ENCODE measurements around the gene ACAT1.
"Not testable (repeated sequence)": the region's sequence is repeated elsewhere in the genome, so short reads cannot be mapped to it uniquely, and the experiment has no call there.

ACAT1 gene

GRCh38 chr11:108122166-108122628 is 830 bp downstream of the ACAT1 start:
- peaks cover 5 to 26% (median 18%) of the 10 kb centered on the region in 4 experiments for H3K4me1 ChIP-seq (ENCODE audit: control extremely low read depth in 1 of 4, control insufficient read depth in 4 of 4, insufficient read depth in 4 of 4, low read length in 3 of 4)
- peak overlapping the region in 6 of 7 experiments; percentile 51 to 87 (median 76) for H3K4me3 ChIP-seq (ENCODE audit: control insufficient read depth in 1 of 7, extremely low read depth in 1 of 7, insufficient read depth in 4 of 7, low read depth in 2 of 7, low read length in 6 of 7)
- ChIA-PET CTCF (interaction anchor here (1.4 kb wide), 1 partner anchor 15 kb away, joined by 5 read pairs; no protein-coding TSS in a partner anchor), POLR2A (no interaction called here)
- no peaks in the 10 kb centered on the region for H3K27me3 ChIP-seq (replicated peaks in 2 of 5; ENCODE audit: control insufficient read depth in 4 of 5, insufficient read depth in 5 of 5, low read length in 4 of 5)
- DNase-seq = peak in 1 of 3 donors; percentile 17
- H3K27ac ChIP-seq (ENCODE audit: insufficient read depth in 1 of 2, low read depth in 1 of 2, low read length in 2 of 2, poor library complexity in 1 of 2, severe bottlenecking in 2 of 2) = peak overlapping the region in 1 of 2 experiments; percentile 74
- WGBS (ENCODE audit: insufficient coverage) = 59% methylated on average over 7 of the region's 9 CpGs
- no peaks in the 10 kb centered on the region for H3K36me3 ChIP-seq (ENCODE audit: control insufficient read depth in 4 of 4, insufficient read depth in 4 of 4, low read length in 3 of 4)
- no peaks in the 10 kb centered on the region for H3K9me3 ChIP-seq (ENCODE audit: control extremely low read depth in 1 of 5, control insufficient read depth in 4 of 5, insufficient read depth in 2 of 5, low read depth in 1 of 5, low read length in 4 of 5)

GRCh38 chr11:108125096-108125495 is 3.7 kb downstream of the ACAT1 start:
- ChIA-PET CTCF (interaction anchor here (0.6 to 1.7 kb wide), 3 partner anchors 17 to 52 kb away, joined by 3 read pairs; no protein-coding TSS in a partner anchor), POLR2A (no interaction called here)
- Histone ChIP-seq H3K9me3 (ENCODE audit: control extremely low read depth in 1 of 5, control insufficient read depth in 4 of 5, insufficient read depth in 2 of 5, low read depth in 1 of 5, low read length in 4 of 5) (no peaks in the 10 kb centered on the region), H3K4me3 (ENCODE audit: control insufficient read depth in 1 of 7, extremely low read depth in 1 of 7, insufficient read depth in 4 of 7, low read depth in 2 of 7, low read length in 6 of 7) (no peak overlapping the region), H3K27ac (ENCODE audit: insufficient read depth in 1 of 2, low read depth in 1 of 2, low read length in 2 of 2, poor library complexity in 1 of 2, severe bottlenecking in 2 of 2) (no peak overlapping the region), H3K36me3 (ENCODE audit: control insufficient read depth in 4 of 4, insufficient read depth in 4 of 4, low read length in 3 of 4) (peaks cover 0 to 3% (median 0%) of the 10 kb centered on the region in 4 experiments), H3K4me1 (ENCODE audit: control extremely low read depth in 1 of 4, control insufficient read depth in 4 of 4, insufficient read depth in 4 of 4, low read length in 3 of 4) (peaks cover 5 to 26% (median 18%) of the 10 kb centered on the region in 4 experiments), H3K27me3 (replicated peaks in 2 of 5; ENCODE audit: control insufficient read depth in 4 of 5, insufficient read depth in 5 of 5, low read length in 4 of 5) (no peaks in the 10 kb centered on the region)
- DNase-seq = no peak
- WGBS (ENCODE audit: insufficient coverage) = 93% methylated on average over 5 of the region's 5 CpGs

- H3K36me3 ChIP-seq (ENCODE audit: control insufficient read depth in 4 of 4, insufficient read depth in 4 of 4, low read length in 3 of 4) = peaks cover 0 to 9% (median 2%) of the 10 kb centered on the region in 4 experiments
- H3K27me3 ChIP-seq (replicated peaks in 2 of 5; ENCODE audit: control insufficient read depth in 4 of 5, insufficient read depth in 5 of 5, low read length in 4 of 5) = no peaks in the 10 kb centered on the region
- H3K9me3 ChIP-seq (ENCODE audit: control extremely low read depth in 1 of 5, control insufficient read depth in 4 of 5, insufficient read depth in 2 of 5, low read depth in 1 of 5, low read length in 4 of 5) = no peaks in the 10 kb centered on the region
- ChIA-PET POLR2A (no interaction called here), CTCF (interaction anchor here (2.1 to 3.1 kb wide), 2 partner anchors 10 to 11 kb away, joined by 6 to 18 read pairs; no protein-coding TSS in a partner anchor)
- WGBS (ENCODE audit: insufficient coverage) = no CpG with 5 or more reads among the region's 2 CpGs
- no peak overlapping the region for H3K4me3 ChIP-seq (ENCODE audit: control insufficient read depth in 1 of 7, extremely low read depth in 1 of 7, insufficient read depth in 4 of 7, low read depth in 2 of 7, low read length in 6 of 7)
- no peak for DNase-seq
- no peak overlapping the region for H3K27ac ChIP-seq (ENCODE audit: insufficient read depth in 1 of 2, low read depth in 1 of 2, low read length in 2 of 2, poor library complexity in 1 of 2, severe bottlenecking in 2 of 2)
- H3K4me1 ChIP-seq (ENCODE audit: control extremely low read depth in 1 of 4, control insufficient read depth in 4 of 4, insufficient read depth in 4 of 4, low read length in 3 of 4) = peaks cover 0 to 6% (median 2%) of the 10 kb centered on the region in 4 experiments
Measured at GRCh38 chr11:108128772-108129171, 7.4 kb downstream of the ACAT1 start.

- Histone ChIP-seq H3K27me3 (replicated peaks in 2 of 5; ENCODE audit: control insufficient read depth in 4 of 5, insufficient read depth in 5 of 5, low read length in 4 of 5) (no peaks in the 10 kb centered on the region), H3K9me3 (ENCODE audit: control extremely low read depth in 1 of 5, control insufficient read depth in 4 of 5, insufficient read depth in 2 of 5, low read depth in 1 of 5, low read length in 4 of 5) (no peaks in the 10 kb centered on the region), H3K27ac (ENCODE audit: insufficient read depth in 1 of 2, low read depth in 1 of 2, low read length in 2 of 2, poor library complexity in 1 of 2, severe bottlenecking in 2 of 2) (no peak overlapping the region), H3K4me1 (ENCODE audit: control extremely low read depth in 1 of 4, control insufficient read depth in 4 of 4, insufficient read depth in 4 of 4, low read length in 3 of 4) (no peaks in the 10 kb centered on the region), H3K36me3 (ENCODE audit: control insufficient read depth in 4 of 4, insufficient read depth in 4 of 4, low read length in 3 of 4) (peaks cover 5 to 11% (median 9%) of the 10 kb centered on the region in 4 experiments), H3K4me3 (ENCODE audit: control insufficient read depth in 1 of 7, extremely low read depth in 1 of 7, insufficient read depth in 4 of 7, low read depth in 2 of 7, low read length in 6 of 7) (no peak overlapping the region)
- ChIA-PET POLR2A (no interaction called here), CTCF (interaction anchor here (2.2 kb wide), 1 partner anchor 14 kb away, joined by 6 read pairs; no protein-coding TSS in a partner anchor)
- no peak for DNase-seq
- WGBS (ENCODE audit: insufficient coverage) = no CpG with 5 or more reads among the region's 1 CpG
Measured at GRCh38 chr11:108131993-108132392, 10.6 kb downstream of the ACAT1 start.

GRCh38 chr11:108132993-108133538 is 11.7 kb downstream of the ACAT1 start:
- H3K4me3 ChIP-seq (ENCODE audit: control insufficient read depth in 1 of 7, extremely low read depth in 1 of 7, insufficient read depth in 4 of 7, low read depth in 2 of 7, low read length in 6 of 7); POLR2A ChIA-PET; H3K4me1 ChIP-seq (ENCODE audit: control extremely low read depth in 1 of 4, control insufficient read depth in 4 of 4, insufficient read depth in 4 of 4, low read length in 3 of 4); H3K9me3 ChIP-seq (ENCODE audit: control extremely low read depth in 1 of 5, control insufficient read depth in 4 of 5, insufficient read depth in 2 of 5, low read depth in 1 of 5, low read length in 4 of 5); H3K27me3 ChIP-seq (replicated peaks in 2 of 5; ENCODE audit: control insufficient read depth in 4 of 5, insufficient read depth in 5 of 5, low read length in 4 of 5); H3K27ac ChIP-seq (ENCODE audit: insufficient read depth in 1 of 2, low read depth in 1 of 2, low read length in 2 of 2, poor library complexity in 1 of 2, severe bottlenecking in 2 of 2); DNase-seq: not testable (repeated sequence)
- WGBS (ENCODE audit: insufficient coverage) = 100% methylated on average over 2 of the region's 2 CpGs
- CTCF ChIA-PET = interaction anchor here (0.7 to 2.2 kb wide), 2 partner anchors 15 kb away, joined by 6 read pairs; no protein-coding TSS in a partner anchor
- H3K36me3 ChIP-seq (ENCODE audit: control insufficient read depth in 4 of 4, insufficient read depth in 4 of 4, low read length in 3 of 4) = peaks cover 5 to 13% (median 10%) of the 10 kb centered on the region in 4 experiments

- Histone ChIP-seq H3K36me3 (ENCODE audit: control insufficient read depth in 4 of 4, insufficient read depth in 4 of 4, low read length in 3 of 4) (peaks cover 8 to 22% (median 19%) of the 10 kb centered on the region in 4 experiments), H3K27me3 (replicated peaks in 2 of 5; ENCODE audit: control insufficient read depth in 4 of 5, insufficient read depth in 5 of 5, low read length in 4 of 5) (no peaks in the 10 kb centered on the region), H3K4me1 (ENCODE audit: control extremely low read depth in 1 of 4, control insufficient read depth in 4 of 4, insufficient read depth in 4 of 4, low read length in 3 of 4) (no peaks in the 10 kb centered on the region), H3K4me3 (ENCODE audit: control insufficient read depth in 1 of 7, extremely low read depth in 1 of 7, insufficient read depth in 4 of 7, low read depth in 2 of 7, low read length in 6 of 7) (no peak overlapping the region), H3K27ac (ENCODE audit: insufficient read depth in 1 of 2, low read depth in 1 of 2, low read length in 2 of 2, poor library complexity in 1 of 2, severe bottlenecking in 2 of 2) (no peak overlapping the region), H3K9me3 (ENCODE audit: control extremely low read depth in 1 of 5, control insufficient read depth in 4 of 5, insufficient read depth in 2 of 5, low read depth in 1 of 5, low read length in 4 of 5) (no peaks in the 10 kb centered on the region)
- WGBS (ENCODE audit: insufficient coverage) = 100% methylated on average over 1 of the region's 2 CpGs
- ChIA-PET CTCF (no interaction called here), POLR2A (no interaction called here)
- peak; percentile 22 to 70 (median 62) for DNase-seq
Measured at GRCh38 chr11:108135845-108136544, 14.6 kb downstream of the ACAT1 start.

GRCh38 chr11:108137212-108137611 is 15.8 kb downstream of the ACAT1 start:
- POLR2A ChIA-PET = no interaction called here
- no peak for DNase-seq
- no peaks in the 10 kb centered on the region for H3K27me3 ChIP-seq (replicated peaks in 2 of 5; ENCODE audit: control insufficient read depth in 4 of 5, insufficient read depth in 5 of 5, low read length in 4 of 5)
- no peak overlapping the region for H3K27ac ChIP-seq (ENCODE audit: insufficient read depth in 1 of 2, low read depth in 1 of 2, low read length in 2 of 2, poor library complexity in 1 of 2, severe bottlenecking in 2 of 2)
- no peaks in the 10 kb centered on the region for H3K4me1 ChIP-seq (ENCODE audit: control extremely low read depth in 1 of 4, control insufficient read depth in 4 of 4, insufficient read depth in 4 of 4, low read length in 3 of 4)
- no peak overlapping the region for H3K4me3 ChIP-seq (ENCODE audit: control insufficient read depth in 1 of 7, extremely low read depth in 1 of 7, insufficient read depth in 4 of 7, low read depth in 2 of 7, low read length in 6 of 7)
- no peaks in the 10 kb centered on the region for H3K9me3 ChIP-seq (ENCODE audit: control extremely low read depth in 1 of 5, control insufficient read depth in 4 of 5, insufficient read depth in 2 of 5, low read depth in 1 of 5, low read length in 4 of 5)
- WGBS (ENCODE audit: insufficient coverage) = 100% methylated on average over 1 of the region's 1 CpG
- H3K36me3 ChIP-seq (ENCODE audit: control insufficient read depth in 4 of 4, insufficient read depth in 4 of 4, low read length in 3 of 4) = peaks cover 8 to 31% (median 20%) of the 10 kb centered on the region in 4 experiments
- CTCF ChIA-PET = interaction anchor here (1.6 kb wide), 1 partner anchor 15 kb away, joined by 5 read pairs; no protein-coding TSS in a partner anchor

Measured in common myeloid progenitor, CD34-positive (primary cell).